ENCODE measurements around the gene NSD2.

DNA sequence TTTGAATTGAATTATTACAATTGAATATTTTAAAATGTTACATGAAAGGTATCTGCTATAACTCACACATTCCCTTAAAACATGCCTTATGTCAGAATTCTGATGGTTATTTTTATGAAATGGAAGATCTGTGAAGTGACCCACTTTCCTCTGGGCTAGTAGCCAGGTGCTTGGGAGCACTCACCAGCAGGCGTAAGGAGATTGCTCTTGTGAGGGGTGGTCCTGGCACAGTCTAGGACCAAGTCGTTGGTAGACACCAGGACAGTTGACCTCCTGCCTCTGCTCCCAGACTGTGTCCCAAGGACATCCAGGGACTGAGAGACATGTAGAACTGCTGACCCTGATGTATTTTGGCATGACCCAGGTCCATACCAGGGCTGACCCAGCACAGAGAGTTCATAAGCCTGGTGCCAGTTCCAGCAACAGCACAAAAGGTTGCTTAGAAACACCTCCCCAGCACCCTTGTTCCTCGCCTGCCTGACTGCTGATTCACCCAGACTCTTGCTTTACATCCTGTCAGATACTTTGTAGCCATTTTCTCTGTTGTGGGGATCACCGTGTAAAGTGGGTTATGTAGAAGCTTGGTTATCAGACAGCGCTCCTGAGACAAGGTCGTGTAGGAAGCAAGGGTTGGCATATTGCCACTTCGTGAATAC is 89.1 kb downstream of the NSD2 start:
- TF ChIP-seq, protein P1, sequence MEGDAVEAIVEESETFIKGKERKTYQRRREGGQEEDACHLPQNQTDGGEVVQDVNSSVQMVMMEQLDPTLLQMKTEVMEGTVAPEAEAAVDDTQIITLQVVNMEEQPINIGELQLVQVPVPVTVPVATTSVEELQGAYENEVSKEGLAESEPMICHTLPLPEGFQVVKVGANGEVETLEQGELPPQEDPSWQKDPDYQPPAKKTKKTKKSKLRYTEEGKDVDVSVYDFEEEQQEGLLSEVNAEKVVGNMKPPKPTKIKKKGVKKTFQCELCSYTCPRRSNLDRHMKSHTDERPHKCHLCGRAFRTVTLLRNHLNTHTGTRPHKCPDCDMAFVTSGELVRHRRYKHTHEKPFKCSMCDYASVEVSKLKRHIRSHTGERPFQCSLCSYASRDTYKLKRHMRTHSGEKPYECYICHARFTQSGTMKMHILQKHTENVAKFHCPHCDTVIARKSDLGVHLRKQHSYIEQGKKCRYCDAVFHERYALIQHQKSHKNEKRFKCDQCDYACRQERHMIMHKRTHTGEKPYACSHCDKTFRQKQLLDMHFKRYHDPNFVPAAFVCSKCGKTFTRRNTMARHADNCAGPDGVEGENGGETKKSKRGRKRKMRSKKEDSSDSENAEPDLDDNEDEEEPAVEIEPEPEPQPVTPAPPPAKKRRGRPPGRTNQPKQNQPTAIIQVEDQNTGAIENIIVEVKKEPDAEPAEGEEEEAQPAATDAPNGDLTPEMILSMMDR (IDR thresholded peaks at IDR 0.05; ENCODE audit: low read depth, low read length), result no peak
- TF ChIP-seq EZH2phosphoT487 (IDR thresholded peaks at IDR 0.05; ENCODE audit: low read depth), result no peak
